ENCODE results near the gene SRF.

- TF ChIP-seq CTCF (IDR thresholded peaks at IDR 0.05) = no peak
- no peak for TF ChIP-seq POLR2A (IDR thresholded peaks at IDR 0.05)
Observed at GRCh38 chr6:43193929-43194328, 22.9 kb downstream of the SRF start.

Data from body of pancreas (tissue), 4 donors.